Measurements from ENCODE around the gene FOXP1.

DNA sequence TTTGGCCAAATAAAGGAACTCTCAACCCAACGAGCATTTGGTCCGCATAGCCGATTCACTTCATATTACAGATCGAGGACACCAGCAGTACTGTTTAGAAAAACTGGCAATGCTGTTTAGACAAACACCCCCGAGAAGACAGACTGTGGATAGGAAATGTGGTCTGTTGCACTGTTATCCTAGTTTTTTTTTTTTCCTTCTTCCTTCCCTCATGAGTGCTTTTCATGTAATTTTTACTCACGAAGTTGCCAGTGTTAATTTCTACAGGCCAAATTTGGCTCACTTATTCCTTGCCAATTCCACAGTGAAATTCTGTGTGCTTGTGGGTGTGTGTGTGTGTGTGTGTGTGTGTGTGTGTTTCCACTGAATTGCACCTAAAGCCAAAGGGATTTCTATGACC lies 165.7 kb downstream of the FOXP1 start:
- TF ChIP-seq, protein P1, sequence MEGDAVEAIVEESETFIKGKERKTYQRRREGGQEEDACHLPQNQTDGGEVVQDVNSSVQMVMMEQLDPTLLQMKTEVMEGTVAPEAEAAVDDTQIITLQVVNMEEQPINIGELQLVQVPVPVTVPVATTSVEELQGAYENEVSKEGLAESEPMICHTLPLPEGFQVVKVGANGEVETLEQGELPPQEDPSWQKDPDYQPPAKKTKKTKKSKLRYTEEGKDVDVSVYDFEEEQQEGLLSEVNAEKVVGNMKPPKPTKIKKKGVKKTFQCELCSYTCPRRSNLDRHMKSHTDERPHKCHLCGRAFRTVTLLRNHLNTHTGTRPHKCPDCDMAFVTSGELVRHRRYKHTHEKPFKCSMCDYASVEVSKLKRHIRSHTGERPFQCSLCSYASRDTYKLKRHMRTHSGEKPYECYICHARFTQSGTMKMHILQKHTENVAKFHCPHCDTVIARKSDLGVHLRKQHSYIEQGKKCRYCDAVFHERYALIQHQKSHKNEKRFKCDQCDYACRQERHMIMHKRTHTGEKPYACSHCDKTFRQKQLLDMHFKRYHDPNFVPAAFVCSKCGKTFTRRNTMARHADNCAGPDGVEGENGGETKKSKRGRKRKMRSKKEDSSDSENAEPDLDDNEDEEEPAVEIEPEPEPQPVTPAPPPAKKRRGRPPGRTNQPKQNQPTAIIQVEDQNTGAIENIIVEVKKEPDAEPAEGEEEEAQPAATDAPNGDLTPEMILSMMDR (IDR thresholded peaks at IDR 0.05; ENCODE audit: low read length) = no peak
- no peak for TF ChIP-seq EZH2 (IDR thresholded peaks at IDR 0.05; ENCODE audit: borderline replicate concordance, low read length)
